HG03060 (cell line): ENCODE measurements around the gene UQCRH.
"Not testable (repeated sequence)": the region's sequence is repeated elsewhere in the genome, so short reads cannot be mapped to it uniquely, and the experiment has no call there.

Source experiments
- ATAC-seq: cut with Tn5 transposase; IDR thresholded peaks from one replicate; pipeline ENCODE4 v1.9.1; 2021; ENCODE audit warnings: low read depth, moderate number of reproducible peaks; ENCODE audit not compliant: unreplicated experiment

Gene UQCRH

DNA sequence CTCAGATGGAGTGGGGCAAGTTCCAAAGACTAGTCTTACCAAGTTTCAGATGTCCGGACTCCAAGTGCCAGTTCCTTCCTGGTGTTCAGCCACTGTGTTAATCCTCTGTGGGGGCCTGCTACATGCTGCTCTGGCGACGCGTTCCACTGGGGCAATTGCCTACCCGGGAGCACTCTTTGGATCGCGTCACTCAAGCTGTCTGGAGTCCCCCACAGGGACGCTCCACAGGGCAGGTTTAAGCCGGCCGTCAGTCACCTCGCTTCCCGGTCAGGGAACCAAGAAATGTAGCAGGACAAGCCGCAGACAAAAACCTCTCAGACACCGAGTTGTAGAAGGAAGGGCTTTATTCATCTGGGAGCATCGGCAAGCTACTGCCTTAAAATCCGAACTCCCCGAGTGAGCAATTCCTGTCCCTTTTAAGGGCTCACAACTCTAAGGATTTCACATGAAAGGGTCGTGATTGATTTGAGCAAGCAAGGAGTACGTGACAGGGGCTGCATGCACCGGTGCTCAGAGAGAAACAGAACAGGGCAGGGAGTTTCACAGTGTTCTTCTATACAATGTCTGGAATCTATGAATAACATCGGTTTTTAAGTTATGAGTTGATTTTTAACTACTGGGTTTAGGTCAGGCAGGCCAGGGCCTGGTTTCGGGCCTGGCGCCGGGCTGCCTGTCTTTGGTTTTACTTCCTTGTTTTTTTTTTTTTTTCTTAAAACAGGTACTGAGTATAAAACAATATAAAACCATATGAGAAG lies 28.5 kb downstream of the UQCRH start:
- ATAC-seq = peak; percentile 33

DNA sequence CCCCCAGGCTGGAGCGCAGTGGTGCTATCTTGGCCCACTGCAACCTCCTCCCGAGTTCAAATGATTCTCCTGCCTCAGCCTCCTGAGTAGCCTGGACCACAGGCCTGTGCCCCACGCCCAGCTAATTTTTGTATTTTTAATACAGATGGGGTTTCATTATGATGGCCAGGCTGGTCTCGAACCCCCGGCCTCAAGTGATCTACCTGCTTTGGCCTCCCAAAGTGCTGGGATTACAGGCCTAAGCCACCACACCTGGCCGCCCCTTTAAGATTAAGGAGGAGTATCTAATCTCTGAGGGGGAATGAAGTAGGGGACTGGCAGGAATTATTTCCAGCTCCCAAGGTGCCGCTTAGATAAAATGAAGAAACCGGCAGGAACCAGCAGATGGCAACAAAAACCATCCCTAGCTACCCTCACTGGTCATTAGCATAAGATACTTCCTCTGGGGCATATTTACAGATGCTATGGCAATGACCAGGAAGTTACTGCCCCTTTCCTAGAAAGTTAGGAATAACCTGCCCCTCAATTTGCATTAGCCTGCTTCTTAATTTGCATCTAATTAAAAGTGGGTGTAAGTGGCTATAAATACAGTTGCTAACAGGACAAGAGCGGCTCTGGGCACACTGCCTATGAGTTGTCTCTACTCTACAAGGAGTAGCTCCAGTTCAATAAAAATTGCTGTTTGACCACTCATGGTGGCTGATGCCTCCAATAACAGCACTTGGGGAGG lies 30.0 kb downstream of the UQCRH start:
- ATAC-seq = peak; percentile 43

DNA sequence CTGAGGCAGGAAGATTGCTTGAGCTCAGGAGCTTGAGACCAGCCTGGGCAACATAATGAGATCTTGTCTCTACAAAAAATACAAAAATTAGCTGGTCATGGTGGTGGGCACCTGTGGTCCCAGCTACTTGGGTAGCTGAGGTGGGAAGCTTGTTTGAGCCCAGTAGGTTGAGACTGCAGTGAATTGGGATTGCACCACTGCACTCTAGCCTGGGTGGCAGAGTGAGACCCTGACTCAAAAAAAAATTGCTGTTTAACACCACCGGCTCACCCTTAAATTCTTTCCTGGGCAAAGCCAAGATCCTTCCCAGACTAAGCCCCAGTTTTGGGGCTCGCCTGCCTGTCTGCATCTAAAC lies 30.5 kb downstream of the UQCRH start:
- no peak for ATAC-seq

DNA sequence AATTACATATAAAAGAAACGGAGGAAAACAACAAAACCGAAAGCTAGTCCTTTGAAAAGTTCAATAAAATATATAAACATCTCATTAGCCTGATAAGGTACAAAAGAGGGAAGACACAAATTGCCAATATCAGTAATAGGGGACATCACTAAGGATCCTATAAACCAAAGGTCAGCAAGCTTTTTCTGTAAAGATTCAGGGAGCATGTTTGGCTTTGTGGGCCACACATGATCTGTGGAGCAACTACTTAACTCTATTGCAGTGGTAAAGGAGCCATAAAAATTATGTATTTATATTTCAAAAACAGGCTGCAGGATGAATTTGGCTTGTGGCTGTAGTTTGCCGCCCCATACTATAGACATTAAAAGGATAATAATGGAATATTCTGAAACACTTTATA lies 31.6 kb downstream of the UQCRH start:
- ATAC-seq = no peak

DNA sequence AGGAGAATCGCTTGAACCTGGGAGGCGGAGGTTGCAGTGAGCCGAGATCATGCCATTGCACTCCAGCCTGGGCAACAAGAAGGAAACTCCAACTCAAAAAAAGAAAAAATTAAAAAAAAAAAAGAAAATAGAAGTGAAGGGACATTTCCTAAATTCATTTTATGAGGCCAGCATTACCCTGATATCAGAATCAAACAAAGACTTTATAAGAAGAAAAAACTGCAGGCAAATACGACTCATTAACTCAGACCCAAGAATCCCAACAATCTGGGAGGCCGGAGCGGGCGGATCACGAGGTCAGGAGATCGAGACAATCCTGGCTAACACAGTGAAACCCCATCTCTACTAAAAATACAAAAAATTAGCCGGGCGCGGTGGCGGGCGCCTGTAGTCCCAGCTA lies 33.9 kb downstream of the UQCRH start:
- ATAC-seq = not testable (repeated sequence)

DNA sequence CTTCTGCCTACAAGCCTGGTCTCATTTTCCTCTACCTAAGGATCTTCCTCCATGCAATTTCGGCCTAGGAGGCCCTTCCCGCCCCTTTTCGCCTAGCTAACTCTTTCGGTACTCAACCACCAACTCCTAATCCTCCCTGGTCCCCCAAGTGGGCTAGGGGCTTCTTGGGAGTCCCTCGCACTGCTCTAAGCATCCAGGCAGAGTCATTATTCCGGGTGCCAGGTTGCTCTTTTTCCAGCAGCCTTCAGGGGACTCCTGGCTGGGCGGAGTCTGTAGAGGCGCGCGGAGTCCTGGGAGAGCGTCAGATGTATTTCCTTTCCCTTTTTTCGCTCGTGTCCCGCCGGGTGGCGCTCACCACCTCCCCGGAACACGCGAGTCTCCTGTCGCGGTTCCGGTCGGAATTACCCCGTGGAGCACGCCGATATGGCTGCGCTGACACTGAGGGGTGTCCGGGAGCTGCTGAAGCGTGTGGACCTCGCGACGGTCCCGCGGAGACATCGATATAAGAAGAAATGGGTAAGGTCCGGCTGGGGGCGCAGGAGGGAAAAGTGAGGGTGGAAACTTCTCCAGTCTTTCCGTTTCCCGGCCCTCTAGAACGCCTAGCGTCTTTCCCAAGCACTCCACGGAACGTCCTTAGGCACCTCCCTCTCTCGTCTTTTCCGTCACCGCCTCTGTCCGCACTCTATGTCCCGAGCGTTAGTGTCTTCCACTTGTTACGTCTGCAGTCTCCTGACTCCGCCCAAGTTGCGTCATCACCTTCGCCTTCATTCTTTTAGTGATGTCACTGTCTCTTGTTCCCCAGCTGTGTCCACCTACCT lies 37.1 kb downstream of the UQCRH start, which contains the start of gene NSUN4:
TSS of gene NSUN4 (plus strand) at position 404 of the 818 bp plus-strand sequence. CDS start at position 424, 20 bp downstream.
- ATAC-seq = peak; percentile 78

DNA sequence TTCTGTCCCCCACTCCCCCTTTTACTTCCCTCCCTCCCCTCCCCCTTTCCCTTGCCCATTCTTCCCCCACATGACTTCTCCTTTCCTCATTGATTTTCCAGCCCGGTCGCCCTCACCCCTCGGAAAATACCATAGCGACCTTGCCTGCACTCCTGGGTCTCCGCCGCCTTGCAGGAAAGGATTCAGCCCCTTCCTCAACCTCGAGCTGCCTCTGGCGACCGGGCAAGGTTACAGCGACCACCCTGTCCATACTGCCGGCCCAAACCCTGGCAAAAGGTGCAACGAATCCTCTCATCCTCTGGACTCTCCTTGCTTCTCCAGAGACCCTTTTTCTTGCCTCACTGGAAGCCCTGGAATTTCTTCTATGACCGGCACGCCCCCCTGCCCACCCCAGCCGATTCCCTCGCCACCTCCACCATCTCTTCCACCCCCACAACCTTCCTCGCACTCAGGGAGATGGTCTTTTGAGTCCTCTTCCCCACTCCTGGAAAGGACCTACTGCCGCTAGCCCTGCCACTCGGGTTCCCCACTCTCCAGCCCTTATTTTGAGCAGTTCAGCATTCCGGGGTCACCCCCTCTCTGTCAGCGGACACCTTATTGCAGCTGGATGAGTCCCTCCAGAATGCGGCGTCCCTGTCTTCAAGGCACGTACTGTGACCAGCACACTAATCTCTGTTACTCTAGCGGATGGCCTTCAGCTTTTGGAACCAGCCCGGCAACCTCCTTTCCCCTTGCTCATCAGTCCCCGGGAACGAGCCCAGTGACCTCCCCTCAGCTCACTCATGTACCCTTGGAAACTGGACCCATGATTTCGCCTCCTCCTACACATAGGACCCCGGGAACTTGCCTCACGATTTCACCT lies 38.0 kb downstream of the UQCRH start:
- no peak for ATAC-seq

DNA sequence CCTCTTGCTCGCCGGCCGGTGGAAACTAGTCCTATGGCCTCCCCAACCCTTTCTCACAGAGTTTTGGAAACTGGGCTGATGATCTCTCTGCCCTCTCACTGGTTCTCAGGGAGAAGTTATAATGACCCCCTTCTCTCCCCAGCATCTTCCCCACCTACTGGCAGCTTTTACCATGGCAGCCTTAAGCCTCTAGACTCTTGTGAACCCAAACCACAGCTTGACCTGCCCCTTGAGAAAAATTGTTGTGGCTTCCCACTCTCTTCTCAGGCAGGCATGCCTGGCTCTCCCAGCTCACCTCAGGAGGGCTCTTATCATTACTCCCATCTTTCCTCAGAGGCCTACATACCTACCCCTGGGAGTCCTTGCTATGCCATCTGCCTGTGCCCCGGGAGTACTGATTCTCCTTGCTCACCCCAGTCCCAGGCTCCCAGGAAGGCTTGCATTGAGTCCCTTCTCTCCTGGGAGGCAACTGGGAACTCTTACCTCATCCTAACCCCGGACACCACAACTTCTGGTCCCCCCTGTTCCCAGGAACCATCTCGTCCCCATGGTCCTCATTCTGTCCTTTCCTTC lies 38.7 kb downstream of the UQCRH start:
- no peak for ATAC-seq

DNA sequence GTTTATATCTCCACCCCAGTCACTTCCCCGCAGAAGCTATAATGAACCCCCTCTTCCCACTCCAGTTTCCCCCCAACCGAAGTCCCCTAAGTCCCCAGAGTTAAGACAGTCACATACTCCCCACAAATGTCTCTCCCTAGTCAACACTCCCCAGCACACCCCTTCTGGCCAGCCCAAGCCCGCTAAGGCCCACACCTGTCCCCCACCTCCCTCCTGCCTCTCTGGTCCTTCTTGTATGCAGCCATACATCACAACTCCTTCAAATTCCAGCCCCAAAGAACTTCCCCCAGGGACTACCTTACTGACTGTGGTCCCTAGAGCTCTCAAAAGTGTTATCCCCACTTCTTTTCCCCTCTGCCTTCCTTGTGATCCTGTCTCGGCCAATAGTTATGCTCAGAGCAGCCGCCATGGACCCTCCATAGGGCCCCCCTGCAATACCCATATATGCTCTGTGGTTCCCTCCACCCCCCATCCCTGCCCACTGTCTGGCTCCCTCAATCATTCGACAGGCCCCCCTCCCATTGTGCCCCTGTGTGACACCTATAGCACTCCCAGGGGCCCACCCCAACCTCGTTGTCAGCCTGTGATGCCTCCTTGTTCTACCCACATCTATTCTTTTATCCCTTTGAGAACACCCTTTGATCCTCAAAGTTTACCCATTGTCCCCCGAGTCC lies 39.3 kb downstream of the UQCRH start:
- ATAC-seq = no peak

DNA sequence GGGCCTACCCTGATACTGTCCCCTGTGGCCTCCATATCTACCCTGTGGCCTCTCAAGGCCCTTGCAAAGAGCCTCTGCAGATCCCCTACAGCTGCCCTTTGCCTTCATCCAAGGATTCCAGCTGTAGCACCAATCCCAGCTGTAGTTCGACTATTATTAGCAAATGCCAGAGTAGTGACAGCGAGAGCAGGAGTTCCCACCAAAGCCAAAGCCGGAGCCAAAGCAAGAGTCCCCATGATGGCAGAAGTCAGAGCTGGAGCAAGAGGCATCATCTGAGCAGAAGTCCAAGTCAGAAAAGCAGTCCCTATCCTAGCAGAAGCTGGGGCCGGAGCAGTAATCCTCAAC lies 39.8 kb downstream of the UQCRH start:
- no peak for ATAC-seq

DNA sequence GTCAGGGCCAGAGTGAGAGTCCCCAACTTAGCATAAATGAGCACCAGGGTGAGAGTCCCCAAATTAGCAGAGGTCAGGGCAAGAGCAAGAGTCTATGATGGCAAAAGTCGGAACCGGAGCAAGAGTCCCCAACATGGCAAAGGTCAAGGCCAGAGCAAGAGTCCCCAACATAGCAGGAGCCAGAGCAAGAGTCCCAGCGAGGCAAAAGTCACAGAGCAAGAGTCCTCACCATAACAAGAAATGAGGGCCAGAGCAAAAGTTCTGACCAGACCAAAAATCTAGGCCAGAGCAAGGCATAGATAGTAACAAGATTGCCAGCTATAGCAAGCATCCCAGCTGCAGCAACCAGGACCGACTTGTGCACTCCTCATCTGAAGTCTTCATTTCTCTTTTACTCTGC lies 40.2 kb downstream of the UQCRH start:
- no peak for ATAC-seq

DNA sequence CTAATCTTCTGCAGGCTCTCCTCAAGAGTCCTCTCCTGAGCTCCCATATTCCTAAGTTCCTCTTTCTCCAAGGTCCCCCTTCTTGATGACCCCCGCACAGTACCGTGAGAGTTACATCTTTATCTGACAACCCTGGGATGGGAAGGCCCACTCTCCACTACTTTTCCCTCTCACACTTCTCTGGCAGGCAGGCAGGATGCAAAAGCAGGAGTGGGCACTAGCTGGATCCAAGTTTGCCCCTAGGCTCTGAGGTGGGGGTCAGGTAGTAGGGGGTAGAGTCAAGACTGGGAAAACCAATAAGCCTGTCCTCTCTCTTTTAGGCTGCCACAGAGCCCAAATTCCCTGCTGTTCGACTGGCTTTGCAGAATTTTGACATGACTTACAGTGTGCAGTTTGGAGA lies 41.0 kb downstream of the UQCRH start:
- no peak for ATAC-seq

DNA sequence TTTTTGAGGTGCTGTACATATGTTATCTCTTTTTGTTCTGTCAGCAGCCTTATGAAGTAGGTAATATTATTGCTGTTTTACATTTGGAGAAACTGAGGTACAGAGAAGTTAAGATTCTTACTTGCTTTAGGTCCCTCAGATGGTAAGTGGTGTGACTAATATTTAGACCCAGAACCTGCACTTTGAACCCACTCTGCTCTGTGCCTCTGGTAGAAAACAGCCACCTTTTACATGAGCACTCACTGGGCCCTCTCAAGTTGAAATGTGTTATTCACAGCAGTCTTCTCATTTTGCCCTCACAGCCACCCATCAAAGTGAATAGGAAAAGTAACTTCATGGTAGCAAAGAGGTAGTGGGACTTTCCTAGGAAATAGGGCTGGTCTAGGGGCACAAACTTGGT lies 41.8 kb downstream of the UQCRH start:
- ATAC-seq = no peak

DNA sequence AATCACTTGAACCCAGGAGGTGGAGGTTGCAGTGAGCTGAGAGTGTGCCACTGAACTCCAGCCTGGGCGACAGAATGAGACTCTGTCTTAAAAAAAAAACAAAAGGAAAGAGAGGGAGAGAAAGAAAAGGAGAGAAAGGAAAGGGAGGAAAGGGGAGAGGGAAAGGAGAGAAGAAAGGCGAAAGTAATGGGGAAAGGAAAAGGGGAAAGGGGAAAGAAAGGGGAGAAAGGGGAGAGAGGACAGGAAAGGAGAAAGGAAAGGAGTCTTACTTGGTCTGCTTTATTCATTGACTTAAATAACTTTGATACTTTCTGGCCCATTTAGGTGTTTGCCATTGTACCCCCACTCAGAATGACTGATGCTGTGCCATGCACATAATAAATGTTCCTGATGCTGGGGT lies 48.9 kb downstream of the UQCRH start:
- no peak for ATAC-seq

DNA sequence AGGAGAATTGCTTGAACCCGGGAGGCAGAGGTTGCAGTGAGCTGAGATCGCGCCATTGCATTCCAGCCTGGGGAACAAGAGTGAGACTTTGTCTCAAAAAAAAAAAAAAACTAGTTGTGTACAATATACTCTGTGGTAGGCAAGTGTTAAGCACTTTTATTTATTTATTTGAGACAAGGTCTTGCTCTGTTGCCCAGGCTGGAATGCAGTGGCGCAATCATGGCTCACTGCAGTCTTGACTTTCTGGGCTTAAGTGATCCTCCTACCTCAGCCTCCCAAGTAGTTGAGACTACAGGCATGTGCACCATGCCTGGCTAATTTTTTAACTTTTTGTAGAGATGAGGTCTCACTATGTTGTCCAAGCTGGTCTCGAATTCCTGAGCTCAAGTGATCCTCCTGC lies 52.4 kb downstream of the UQCRH start:
- not testable (repeated sequence) for ATAC-seq

DNA sequence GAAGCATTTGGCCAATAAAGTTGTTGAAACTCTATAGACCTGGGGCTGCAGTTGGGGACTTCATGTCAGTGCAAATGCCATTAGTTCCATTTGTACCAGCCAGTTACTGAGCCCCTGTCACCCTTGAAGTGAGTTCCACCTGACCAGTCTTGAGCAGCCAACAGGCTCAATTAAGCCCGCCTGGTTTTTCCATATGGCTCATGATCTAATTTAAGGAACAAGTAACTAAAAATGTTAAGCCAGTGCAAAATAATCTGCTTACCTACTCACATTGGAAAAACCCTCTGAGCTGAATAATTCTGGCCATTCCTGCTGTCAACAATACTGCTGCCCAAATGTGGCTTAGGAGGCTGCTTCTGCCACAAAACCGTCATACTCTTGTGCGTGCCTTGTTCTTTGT lies 58.7 kb downstream of the UQCRH start:
- ATAC-seq = no peak

DNA sequence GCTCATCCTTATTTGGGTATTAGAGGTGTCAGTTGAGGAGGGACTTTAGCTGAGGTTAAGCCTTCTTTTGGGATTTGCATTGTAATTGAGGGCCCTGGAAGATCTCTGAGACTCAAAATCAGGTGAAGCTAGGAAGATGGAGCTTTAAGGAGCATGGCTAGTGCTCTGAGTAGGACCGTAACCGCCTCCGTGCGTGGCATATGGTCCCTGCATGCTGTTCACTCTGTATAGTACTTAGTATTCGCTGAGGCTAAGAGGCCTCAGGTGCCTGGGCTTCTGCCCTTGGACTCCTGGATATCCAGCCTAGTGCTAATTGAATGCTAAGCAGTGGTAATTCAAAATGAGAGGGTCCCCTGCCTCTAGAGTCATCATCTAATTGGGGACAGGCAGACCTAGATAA lies 59.6 kb downstream of the UQCRH start:
- ATAC-seq = no peak

DNA sequence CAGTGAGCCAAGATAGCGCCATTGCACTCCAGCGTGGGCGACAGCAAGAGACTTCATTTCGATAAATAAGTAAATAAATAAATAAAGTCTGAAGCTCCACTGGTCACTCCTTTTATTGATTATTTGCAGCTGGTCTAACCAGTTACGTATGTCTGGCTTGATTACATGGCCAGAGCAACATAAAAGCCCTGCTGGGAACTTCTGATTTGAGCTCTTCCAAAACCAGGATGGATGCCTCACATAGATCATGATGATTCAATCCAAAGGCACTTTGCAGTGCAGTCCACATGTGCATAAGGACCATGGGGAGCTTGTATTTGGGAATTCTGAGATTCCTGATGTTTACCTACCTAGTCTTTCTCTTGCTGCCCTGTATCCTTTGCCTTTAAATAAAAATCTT lies 61.1 kb downstream of the UQCRH start:
- ATAC-seq = no peak

DNA sequence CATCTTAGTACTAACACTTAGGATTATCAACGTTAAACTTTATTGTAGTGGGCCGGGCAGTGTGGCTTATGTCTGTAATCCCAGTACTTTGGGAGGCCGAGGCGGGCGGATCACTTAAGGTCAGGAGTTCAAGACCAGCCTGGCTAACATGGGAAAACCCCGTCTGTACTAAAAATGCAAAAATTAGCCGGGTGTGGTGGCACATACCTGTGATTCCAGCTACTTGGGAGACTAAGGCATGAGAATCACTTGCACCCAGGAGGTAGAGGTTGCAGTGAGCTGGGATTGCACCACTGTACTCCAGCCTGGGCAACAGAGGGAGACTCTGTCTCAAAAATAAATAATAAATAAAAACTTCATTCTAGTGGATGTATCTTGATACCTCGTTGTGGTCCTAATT lies 62.3 kb downstream of the UQCRH start:
- not testable (repeated sequence) for ATAC-seq
